A673 (cell line): ENCODE data around the gene HEBP2.

Experiments used
- EZH2 ChIP-seq: fragments of 200-600 bp; sonication (generic); IDR thresholded peaks from 2 replicates; pipeline ENCODE4 v1.6.1; 2017; ENCODE audit warnings: borderline replicate concordance, low read depth, mild to moderate bottlenecking, mixed read lengths, antibody characterized with exemption, low read length; ENCODE audit not compliant: poor library complexity, severe bottlenecking
- TF ChIP-seq, protein P1 (sequence below): fragments of 300-800, 200-600 bp; sonication (generic); conservative IDR thresholded peaks from 2 replicates; pipeline ENCODE4 v1.5.1; 2017; ENCODE audit warnings: low read depth, mild to moderate bottlenecking, antibody characterized with exemption, low read length, moderate library complexity, mixed read lengths

DNA sequence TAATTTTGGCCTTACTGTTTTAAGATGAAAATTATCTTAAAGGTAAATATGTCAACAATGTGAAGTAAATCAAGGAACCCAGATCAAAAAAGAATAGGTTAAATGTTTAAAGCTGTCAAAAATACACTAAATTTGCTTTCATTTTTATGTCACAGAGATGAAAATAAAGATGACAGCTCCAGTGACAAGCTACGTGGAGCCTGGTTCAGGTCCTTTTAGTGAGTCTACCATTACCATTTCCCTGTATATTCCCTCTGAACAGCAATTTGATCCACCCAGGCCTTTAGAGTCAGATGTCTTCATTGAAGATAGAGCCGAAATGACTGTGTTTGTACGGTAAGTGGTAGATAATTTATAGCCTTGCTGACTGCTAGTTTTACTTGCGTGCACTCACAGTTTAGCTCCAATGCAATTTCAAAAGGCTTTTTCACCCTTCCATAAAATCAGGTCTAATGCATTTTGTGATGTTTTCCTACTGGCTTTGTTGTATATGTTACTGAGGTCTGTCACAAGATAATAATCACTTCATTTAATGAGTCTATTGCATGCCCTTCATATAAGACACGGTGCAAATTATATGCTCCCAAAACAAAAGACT lies 1.9 kb downstream of the HEBP2 start:
- TF ChIP-seq, protein P1, sequence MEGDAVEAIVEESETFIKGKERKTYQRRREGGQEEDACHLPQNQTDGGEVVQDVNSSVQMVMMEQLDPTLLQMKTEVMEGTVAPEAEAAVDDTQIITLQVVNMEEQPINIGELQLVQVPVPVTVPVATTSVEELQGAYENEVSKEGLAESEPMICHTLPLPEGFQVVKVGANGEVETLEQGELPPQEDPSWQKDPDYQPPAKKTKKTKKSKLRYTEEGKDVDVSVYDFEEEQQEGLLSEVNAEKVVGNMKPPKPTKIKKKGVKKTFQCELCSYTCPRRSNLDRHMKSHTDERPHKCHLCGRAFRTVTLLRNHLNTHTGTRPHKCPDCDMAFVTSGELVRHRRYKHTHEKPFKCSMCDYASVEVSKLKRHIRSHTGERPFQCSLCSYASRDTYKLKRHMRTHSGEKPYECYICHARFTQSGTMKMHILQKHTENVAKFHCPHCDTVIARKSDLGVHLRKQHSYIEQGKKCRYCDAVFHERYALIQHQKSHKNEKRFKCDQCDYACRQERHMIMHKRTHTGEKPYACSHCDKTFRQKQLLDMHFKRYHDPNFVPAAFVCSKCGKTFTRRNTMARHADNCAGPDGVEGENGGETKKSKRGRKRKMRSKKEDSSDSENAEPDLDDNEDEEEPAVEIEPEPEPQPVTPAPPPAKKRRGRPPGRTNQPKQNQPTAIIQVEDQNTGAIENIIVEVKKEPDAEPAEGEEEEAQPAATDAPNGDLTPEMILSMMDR, result no peak
- TF ChIP-seq EZH2, result no peak
